NCI-H2107 treated with DMSO at 0.1 percent for 48 hours (cell line): ENCODE data around the gene CMIP.

Source experiments
- DNase-seq: peaks from one replicate; lab custom pipeline; 2025; ENCODE audit not compliant: unreplicated experiment; lab: John Stamatoyannopoulos, UW

CMIP gene

DNA sequence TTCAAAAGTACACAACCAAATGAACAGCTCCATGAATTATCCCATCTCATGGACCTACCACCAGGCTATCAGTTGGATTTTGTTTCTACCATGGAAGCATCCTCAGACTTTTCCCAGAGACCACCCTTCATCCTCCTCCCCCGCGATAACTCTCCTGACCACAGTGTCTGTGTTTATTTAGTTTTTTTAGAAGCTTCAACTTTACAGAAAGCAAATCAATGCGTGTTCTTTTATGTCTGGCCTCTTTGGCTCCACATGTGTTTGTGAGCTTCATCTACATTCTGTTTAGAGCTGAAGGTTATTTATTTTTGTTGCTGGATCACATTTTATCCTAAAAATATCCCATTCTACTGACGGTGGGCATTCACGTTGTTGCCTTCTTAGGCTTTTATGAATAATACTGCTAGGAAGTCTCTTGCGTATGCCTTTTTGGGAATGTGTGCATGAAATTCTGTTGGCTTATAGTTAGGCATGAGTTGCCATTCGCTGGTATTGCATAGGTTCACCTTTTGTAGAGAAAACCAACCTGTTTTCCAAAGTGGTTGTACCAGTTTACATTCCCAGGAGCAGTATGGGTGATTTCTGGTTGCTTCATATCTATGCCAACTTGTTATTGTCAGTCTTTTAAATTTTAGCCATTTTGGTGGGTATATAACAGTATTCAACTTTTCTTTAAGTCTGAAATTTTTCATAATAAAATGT lies 83.0 kb downstream of the CMIP start:
- no peak for DNase-seq

DNA sequence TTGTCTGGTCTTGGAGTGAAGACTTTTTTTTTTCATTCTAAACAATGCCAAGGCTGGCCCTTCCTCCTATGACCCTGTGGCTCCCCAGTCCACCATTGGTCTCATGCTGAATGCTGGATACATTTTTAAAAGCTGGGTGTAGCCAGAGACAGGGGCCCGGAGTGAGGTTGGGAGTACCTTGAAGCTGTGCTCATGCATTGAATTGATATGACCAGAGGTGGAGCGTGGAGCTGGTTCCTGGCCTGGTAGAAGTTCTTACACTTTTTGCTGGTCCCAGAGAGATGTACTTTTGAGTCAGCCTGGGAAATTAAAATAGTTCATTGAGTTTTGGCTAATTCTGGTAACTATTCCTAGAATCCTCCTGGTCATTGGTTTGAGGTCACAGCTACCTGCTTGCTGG lies 83.6 kb downstream of the CMIP start:
- DNase-seq: no peak

DNA sequence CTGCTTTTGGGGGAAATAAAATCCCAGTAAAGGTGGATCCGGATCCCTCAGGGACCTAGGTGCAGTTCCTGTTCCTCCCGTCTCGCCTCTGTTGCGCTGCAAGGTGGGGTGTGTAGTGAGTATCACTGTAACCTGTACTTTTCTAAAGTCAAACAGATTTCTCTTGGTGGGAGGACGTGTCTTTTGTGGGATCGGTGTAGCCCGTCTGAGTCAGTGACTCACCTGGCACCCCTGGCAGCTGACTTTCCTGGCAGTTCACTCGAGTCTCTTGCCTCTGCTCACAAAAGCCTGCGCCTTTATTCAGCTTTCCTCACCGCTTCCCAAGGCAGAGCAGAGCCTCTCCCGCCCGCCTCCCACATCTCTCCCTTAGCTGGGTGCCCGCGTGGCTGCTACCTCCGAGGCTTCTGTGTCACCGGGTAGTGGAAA lies 85.7 kb downstream of the CMIP start:
- DNase-seq: no peak

DNA sequence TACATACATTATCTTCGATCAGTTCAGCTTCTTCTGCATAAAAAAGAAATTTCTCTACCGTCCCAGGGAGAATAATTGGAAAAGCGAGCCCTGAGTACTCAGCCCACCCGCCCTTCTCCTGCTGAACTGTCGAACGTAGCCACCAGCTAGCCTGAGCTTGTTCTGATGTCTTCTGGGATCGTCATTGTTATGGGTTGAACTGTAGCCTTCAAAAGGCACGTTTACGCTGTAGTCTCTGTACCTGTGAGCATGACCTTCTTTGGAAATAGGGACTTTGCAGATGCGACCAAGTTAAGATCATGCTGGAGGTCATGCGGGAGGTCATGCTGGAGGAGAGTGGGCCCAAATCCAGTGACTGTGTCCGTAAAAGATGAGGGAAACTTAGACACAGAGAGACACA lies 86.2 kb downstream of the CMIP start:
- DNase-seq: no peak

DNA sequence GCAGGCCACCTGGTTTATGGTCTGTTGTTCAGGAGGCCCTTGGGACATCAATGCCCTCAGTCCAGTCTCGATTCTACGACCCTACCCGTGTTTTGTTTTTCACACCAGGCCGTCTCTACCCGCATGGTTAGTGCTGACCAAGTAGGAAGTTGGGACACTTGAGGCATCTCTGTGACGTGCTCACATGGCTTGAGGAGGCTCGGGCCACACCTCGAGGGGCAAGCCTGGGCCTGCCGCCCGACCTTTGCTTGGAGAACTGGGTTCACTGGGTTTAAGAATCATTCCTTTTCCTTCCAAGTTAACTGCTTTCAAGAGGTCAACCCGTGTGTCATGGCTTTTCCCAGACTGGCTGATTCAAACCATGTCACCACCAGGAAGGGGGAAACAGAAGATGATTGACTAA lies 86.8 kb downstream of the CMIP start:
- no peak for DNase-seq

DNA sequence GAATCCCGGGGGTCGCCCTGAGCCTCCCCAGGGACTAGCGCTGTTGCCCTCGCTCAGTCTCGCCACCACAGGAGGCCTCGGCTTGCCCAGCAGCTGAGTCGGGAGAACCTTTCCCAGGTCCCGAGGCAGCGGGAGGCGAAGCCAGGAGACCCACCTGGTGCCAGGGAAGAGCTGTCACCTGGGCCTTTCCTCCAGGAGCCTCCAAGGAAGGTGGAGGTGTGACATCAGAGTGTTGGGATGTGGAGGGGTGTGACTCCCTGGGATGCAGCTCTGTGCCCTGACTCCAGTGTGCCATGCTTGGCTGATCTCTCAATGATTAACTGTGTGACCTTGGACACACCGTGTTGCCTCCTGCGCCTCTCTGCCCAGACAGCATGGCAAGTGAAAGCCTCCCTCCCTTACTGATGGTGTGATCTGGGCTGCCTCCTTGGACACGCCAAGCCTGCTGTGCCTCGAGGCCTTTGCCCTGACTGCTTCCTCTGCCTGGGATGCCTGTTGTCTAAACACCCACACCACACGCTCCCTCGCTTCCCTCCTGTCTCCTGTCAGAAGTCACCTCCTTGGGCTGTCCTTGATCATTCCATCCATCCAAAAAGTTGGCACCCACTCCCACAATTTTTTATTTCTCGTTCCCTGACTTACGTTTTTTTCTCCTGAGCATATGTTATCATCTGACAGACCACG lies 88.0 kb downstream of the CMIP start:
- no peak for DNase-seq

DNA sequence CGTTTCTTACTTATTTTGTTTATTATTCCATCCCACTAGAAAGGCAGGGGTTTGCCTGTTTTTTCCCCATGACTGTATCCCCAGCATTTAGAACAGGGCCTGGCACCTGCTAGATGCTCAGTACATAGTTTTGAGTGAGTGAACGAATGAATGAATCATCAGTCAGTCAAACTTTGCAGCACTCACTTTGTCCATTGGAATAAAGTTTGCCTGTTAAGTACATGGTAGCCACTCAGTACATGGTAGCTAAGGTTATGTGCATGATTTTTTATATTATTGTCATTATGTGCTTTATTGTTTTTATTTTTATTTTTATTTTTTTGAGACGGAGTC lies 88.5 kb downstream of the CMIP start:
- no peak for DNase-seq

DNA sequence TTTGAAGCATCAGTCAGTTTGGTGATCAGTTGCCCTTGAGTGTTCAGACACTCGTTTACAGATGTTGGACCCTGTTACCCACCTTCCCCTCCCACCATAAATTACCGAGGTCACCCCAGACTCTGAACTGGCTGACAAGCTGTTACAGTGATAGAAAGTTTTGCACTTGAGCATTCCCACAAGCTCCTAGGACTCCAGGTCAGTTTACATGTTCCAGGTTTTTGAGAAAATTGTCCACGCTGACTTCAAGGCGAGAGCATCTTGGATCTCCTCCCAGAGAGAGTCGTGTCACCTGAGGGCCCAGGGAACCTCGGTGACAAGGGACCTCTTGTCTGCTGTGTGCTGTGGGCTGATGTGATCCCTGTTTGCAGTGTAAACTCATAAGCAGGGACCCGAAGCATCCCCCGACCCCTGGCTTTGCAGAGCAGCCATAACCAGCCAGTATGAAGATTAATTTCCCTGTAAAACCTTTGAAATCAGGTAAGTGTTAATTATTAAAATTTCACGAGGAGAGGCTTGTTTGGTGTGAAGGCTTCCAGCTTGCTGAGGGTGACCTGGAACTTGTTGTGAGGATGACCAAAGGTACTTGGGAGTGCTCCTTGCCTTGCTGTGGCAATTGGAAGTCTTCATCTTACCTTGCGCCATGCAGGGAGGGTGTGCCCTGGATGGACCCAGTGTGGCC lies 91.2 kb downstream of the CMIP start:
- DNase-seq: no peak

DNA sequence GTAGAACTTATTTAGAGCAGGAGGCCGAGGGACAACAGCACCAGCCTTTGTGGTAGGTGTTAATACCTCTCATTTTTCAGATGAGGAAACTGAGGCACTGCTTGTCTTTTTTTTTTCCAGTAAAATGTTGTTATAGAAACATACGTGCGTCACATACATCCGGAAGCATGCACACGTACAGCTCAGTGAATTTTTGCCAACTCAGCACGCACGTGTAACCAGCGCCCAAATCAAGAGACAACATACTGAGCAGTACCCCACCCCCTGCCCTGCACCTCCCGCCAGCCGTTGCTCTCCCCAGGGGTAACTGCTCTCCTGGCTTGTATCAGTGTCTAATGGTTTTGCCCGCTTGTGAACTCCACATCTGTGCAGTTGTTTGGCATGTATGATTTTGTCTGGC lies 92.0 kb downstream of the CMIP start:
- no peak for DNase-seq

DNA sequence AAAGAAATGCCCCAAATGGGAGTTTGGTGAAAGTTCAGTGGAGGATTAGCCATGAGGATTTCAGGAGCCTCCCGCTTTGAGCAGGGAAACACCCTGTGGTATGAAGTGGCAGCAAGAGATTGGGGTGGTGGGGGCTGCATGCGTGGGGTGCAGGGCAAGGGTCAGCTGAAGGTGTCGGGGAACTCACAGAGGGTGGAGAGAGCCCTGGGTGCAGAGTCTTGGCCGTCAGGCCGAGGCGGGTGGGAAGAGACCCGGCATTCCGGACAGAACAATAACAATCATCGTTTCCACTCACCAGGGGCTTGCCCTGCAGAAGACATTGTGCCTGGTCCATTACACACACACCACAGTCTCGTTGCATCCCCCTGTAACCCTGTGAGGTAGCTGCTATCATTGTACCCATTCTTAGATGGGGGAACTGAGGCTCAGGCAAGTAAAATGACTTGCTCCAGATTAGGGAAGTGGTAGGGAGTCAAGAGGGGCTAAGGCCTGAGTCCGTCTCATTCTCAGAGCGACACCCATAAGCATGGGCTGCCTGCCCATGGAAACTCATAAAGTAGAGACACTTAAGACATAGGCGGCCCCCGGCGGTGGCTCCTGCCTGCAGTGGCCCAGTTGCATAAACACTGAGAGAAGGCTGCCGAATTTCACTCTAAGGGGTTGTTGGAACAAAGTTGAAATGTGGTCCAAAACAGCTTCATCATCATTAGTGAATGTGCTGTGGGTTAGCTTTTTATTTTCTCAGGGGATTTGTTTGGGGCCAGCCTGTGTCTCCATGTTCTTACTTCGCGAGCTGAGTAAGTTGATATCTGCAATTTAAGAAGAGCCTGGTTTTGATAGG lies 93.3 kb downstream of the CMIP start:
- DNase-seq: no peak

DNA sequence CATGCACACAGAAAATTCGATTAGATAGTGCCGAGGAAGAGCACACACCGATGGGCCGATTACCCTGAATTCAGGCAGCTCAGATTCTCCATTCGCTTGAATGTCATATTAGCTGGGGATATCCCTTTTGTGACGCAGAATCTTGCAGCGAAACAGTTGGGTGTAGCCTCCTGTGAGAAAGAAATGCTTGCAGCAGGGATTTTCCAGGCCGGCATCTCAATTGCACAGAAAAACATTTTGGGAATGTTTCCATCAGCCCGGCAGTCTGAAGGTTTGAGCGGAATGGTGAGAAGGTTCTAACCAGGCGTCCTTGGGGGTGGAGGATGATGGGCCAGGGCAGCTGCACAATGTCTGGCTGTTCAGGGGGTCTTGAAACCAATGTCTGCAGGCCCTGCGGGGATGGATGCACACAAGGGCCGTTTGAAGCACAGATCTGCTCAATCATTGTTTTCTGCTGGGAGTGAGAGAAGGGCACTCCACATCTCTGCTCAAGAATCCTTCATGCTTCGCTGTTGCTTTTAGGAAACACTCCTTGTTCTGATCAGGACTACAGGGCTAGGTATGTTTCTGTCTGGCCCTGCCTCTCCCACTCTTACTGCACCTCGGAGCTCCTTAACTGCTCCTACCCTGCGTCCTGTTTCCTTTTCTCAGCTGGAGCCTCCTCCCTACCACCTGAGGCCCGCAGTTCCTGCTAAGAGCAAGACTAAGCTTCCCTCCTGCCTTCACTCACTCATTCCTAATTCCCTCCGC lies 94.6 kb downstream of the CMIP start:
- DNase-seq: no peak

DNA sequence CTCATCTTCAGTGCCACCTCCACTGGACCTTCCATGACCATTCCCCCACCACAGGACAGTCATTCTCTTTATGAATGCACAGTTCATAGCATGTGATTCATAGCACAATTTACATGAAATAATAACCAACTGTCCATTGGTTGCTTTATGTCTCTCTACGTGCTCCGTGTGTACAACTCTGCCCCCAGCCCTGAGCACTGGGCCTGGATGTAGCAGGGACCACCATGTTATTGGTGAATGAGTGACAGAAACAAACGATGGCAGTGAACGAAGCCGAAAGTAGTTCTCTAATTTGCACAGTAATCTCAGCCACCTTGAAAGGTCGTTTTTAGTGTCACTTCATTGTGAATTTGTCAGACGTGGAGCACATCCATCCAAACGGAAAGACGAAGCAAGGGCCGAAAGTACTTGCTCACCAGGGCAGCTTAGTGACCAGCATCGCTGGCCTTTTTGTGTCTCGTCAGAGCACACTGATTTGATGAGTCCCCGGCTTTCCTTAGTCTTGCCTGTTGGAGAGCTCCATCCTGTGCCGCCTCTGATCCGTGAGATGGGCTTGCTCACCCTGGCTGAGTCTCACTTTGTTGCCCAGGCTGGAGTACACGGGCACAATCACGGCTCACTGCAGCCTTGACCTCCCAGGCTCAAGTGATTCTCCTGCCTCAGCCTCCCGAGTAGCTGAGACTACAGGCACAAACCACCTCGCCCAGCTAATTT lies 95.3 kb downstream of the CMIP start:
- DNase-seq: no peak

DNA sequence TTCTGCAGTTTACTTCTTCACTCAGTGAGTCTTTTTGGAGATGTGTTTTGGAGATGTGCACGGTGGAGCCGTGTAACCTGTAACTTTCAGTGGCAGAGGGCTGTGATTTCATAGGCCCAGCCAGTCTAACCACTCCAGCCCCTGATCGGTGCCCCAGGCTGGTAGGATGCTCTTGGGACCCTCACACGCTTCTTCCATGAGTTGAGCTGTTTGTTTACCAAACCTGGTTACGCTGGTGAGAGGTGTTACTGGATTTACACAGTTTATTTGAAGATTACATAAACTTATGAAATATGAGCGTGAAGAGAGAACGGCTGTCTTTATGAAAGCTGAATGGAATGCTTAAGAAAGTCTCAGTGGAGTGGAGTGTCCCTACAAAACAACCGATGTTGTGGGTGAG lies 96.7 kb downstream of the CMIP start:
- DNase-seq: no peak

DNA sequence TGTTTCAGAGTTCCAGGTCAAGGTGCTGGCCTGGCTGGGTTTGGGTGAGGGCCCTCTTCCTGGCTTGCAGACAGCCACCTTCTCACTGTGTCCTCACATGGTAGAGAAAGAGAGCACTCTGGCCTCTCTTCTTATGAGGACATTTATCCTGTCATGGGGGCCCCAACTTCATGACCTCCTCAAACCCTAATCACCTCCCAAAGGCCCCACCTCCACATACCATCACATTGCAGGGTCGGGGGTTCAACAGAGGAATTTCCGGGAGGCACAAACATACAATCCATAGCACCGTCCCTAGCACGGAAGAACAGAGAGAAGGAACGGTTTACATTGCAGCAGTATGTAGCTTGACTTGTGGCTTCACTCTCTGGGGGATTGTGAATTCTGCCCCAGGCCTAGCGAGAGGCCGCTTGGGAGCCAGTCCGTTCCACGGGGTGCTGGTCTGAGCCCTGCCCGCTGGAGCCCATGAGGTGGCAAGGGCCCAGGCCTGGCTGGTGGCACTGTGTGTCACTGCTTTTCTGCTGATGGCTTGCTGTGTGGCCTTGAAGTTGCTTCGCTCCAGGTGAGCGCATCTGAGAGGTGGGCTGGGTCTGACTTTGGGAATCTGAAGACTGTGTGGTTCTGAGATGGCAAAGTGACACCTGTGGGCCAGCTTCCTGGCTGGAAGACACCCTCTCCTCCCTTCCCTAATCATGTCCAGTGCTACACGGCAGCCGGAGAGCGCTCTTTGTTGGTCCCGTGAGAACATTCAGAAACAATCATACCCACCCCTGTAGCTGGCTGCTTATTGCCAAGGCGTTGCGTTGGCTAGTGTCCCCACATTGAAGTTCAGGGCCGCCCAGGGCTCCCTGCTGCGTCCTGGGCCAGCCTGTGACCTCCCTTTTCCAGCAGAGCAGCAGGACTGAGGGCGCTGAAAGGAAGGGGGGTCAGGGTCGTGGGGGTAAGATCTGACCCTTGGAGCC lies 98.3 kb downstream of the CMIP start:
- no peak for DNase-seq

DNA sequence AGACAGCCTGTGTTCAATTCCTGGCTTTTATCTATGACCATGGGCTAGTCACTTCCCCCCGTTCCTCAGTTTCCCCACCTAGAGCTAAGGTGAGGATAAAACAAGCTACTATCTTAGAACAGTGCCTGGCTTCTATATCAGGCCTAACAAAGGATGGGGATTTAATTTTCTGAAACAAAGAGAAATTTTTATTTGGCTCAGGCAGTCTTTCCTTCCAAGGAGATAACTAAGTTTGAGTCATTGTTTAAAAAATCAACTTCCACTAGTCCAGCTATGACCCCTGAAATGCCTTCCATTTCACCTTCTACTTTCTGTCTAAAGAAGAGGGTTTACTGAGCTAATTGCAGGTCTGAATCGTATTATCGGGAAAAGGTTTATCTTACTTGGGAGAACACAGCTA lies 99.0 kb downstream of the CMIP start:
- no peak for DNase-seq

DNA sequence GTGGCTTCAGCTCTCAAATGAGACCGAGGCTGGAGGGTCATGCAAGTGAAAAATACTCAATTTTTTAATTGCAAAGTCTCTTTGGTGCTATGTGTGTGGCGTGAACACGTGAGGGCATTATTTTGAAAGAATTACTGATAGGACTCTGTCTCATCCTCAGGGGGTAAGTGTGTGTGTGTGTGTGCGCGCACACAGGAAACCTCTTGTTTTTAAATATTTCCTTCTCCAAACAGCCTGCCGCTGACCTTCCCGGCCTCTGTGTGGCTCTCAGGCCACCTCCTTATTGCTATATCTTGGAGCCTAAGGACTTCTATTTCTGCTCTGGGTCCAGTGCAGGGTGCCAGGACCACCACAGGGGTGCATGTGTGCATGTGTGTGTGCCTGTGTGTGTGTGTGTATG lies 99.7 kb downstream of the CMIP start:
- no peak for DNase-seq

DNA sequence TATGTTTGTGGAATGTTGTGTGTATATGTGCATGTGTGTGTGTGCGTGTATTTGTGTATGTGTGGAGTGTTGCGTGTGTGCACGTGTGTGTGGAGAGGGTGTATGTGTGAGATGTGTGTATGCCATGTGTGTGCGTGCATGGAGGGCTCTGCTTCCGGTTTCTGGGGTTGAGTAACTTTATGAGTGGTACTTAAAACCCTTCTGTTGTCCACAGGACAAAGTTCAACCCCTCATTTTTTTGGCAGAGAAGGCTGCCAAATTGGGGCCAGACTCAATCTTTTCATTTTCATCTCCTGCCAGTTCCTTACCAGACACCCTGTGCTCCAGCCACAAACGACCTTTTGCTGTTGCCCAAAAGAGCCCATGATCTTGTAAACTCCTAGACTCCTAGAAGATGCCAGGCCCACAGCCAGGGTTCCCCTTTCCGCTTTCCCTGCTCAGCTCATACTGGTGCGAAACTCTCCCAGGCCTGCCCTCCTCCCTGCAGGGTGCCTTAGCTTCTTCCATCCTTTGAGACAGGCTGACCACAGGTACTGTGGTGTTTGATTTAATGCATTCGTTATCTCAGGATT lies 100.2 kb downstream of the CMIP start:
- no peak for DNase-seq

DNA sequence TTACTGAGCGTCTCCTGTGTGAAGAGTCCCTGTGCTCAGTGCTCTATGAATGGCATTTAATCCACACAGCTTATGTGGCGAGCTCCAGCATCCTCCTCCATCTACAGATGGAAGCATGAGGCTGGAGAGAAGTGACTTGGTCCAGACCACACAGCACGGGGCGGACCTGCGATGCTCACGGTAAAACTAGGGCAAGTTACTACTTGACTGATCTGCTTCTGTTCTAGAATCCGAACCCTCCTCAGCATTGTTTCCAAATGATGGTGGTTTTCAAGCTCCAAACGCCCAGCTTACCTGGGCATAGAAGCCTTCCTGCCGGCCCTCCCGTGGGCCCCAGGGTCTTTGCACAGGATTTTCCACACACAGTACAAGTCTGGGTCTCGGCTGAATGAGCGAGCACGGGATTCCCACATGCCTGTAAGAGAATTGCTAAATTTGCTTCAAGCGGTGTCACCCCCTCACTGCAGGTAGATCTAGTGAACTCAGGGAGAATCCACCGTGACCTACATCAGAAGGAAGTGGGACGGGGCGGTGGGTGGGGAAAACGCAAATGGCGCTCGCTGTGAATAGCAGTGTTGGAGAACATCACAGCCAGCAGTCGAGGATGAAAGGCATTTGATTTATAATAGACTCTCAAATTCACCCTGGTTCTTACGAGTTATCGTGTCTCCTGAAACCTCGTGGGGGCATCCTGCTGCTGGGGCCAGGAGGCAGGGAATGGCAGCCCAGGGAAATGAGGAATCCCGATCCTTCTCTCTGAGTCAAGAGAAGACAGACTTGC lies 101.1 kb downstream of the CMIP start:
- no peak for DNase-seq
